SIG-M5 (cell line): Measurements from ENCODE around the gene CD177.
"Not testable (repeated sequence)": the region's sequence is repeated elsewhere in the genome, so short reads cannot be mapped to it uniquely, and the experiment has no call there.

Experiments used
- DNase-seq: peaks from one replicate; lab custom pipeline; 2025; lab: John Stamatoyannopoulos, UW

Gene CD177, protein sequence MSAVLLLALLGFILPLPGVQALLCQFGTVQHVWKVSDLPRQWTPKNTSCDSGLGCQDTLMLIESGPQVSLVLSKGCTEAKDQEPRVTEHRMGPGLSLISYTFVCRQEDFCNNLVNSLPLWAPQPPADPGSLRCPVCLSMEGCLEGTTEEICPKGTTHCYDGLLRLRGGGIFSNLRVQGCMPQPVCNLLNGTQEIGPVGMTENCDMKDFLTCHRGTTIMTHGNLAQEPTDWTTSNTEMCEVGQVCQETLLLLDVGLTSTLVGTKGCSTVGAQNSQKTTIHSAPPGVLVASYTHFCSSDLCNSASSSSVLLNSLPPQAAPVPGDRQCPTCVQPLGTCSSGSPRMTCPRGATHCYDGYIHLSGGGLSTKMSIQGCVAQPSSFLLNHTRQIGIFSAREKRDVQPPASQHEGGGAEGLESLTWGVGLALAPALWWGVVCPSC

DNA sequence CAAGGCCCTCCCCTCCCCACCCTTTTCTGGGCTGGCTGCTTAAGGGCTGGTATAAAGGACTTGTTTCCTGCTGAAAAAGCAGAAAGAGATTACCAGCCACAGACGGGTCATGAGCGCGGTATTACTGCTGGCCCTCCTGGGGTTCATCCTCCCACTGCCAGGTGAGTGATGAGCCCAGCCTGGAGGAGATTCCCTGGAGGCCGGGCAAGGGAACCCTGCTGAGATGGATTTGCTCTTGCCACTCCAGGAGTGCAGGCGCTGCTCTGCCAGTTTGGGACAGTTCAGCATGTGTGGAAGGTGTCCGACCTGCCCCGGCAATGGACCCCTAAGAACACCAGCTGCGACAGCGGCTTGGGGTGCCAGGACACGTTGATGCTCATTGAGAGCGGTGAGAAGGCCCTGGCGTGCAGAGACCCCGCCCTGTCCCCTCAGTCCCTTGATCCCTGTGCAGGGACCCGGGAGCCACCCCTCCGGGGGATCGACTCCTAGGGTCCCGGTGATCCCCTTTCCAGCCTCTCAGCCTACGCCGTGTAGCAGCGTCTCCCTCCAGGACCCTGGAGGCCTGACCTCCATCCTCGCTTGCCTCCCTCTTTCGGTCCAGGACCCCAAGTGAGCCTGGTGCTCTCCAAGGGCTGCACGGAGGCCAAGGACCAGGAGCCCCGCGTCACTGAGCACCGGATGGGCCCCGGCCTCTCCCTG is at the start of gene CD177:
Gene CD177 (plus strand): TSS at position 81 of the 699 bp plus-strand sequence. CDS start 29 bp downstream, at position 110.
- no peak for DNase-seq

DNA sequence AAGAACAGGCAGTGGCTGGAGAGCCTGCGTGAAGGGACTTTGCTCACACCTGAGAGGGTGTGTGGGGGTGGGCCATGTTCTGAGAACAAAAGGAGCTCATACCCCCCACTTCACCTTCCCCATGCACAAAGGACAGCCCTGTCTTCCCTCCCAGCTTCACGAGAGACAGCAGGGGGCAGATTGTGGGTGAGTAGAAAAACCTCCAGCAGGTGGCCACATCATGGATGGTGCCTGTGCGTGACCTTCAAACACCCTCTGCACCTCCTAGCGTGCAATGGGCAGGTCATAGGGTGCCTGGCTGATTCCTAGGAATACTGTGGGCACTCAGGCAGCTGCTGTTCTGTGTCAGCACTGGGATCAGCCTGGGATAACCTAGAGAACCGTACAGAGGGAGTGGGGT is 47.8 kb upstream of the CD177 start:
- DNase-seq: no peak

DNA sequence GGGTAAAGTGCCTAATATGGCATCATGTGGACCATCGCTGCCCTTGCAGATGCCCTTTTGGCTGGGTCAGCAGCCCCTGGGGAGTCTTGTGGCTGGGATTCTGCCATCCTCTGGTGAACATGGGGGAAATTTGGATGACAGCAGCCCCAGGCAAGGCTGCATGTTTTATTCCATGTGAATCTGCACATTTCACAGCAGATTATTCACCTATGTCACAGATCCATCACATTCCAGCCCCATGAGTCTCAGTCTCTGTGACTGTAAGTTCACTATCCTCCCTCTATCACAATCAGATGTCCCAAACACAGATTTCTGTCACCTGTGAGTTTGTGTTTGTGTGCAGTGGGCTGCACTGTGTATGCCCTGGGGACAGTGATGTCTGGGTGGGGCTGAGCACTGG is 47.4 kb upstream of the CD177 start:
- DNase-seq: no peak

DNA sequence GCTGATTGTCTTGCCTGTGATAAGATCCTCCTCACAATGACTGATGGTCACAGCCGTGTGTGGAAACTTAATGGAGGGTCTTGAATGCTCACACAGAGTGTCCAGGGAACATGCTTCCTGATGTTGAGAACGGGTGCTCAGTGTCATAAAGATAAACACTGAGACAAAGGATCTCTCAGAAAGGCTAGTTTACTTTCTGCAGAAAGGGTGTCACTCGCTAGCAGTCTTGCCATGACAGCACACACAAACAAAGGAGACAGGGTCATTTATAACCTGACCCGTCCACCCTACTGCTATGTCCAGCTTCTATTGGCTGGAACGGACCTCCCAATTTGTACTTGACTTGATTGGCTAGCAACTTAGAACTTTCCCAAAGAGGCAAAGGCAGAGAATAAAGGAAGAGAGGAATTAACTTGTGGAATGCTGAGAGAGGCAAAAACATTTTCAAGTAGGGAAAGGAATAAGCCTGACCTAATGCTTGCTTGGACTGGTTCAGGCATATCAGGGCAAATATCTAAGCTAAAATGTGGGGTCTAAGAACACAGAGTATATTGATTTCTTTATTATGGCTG is 45.2 kb upstream of the CD177 start:
- DNase-seq: no peak

DNA sequence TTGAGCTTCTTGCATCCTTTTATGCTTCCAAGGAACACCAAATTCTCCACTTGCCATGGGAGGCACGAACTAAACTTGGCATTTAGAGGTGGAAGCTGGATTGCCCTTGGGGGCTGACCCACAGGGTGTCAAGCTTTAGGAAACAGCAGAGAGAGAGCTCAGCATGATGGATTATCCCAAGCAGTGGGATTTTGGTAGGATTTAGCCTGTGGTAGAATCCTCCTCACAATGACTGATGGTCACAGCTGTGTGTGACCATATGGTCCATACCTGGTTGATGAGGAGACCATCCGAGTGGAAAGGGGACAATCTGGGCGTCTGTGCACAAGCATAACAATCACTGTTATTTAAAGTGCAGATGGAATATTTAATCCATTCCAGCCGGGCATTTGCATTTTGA is 44.0 kb upstream of the CD177 start:
- no peak for DNase-seq

DNA sequence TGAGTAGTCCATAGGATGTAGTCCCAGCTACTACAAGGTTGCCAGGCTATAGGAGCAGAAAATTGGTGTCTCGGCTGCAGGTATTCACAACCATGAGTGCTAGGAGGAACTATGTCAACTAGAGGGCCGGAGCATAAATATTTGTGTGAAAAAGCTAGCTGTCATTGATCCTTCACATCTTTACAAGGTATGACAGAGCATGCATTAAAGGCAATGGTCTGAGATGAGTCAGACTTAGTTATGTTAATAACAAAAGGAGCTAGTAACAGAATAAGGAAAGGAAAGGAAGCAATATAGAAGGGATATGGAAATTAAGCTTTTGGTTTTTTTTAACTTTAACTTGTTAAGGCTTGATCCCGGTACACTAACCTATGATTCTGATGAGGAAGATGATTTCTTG is 43.3 kb upstream of the CD177 start:
- DNase-seq: no peak

DNA sequence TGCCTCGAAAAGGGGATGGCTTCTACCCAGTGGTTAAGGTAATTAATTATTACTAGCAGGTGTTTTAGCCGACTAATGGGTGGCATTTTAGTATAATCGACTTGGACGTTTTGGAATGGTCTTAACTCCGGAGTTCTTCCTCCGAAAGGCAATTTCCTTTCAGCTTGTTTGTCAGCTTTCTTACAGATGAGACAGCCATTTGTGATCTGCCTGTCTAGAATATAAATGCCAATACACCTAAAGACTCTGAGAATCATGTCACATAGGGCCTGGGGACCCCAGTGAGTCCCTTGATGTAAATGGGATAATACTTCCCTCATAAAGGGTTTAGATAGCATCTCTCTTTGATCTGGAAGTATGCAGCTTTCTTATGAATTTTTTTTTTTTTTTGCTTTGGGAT is 42.2 kb upstream of the CD177 start:
- DNase-seq: no peak

DNA sequence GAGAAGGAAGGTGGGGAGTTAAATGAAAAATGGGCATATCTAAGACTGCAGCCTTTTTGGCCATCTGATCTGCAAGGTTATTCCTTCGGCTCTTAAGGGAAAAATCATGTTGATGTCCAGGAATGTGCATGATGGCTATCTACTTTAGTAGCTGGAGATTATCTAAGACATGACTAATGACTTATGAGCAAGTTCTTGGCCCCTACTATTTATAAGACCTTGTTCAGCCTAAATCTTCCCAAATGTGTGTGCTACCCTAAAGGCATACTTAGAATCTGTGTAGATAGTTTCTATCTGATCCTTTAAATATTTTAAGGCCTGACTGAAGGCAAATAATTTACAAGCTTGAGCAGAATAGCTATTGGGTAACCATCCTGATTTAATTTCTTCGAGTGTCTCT is 41.8 kb upstream of the CD177 start:
- no peak for DNase-seq

DNA sequence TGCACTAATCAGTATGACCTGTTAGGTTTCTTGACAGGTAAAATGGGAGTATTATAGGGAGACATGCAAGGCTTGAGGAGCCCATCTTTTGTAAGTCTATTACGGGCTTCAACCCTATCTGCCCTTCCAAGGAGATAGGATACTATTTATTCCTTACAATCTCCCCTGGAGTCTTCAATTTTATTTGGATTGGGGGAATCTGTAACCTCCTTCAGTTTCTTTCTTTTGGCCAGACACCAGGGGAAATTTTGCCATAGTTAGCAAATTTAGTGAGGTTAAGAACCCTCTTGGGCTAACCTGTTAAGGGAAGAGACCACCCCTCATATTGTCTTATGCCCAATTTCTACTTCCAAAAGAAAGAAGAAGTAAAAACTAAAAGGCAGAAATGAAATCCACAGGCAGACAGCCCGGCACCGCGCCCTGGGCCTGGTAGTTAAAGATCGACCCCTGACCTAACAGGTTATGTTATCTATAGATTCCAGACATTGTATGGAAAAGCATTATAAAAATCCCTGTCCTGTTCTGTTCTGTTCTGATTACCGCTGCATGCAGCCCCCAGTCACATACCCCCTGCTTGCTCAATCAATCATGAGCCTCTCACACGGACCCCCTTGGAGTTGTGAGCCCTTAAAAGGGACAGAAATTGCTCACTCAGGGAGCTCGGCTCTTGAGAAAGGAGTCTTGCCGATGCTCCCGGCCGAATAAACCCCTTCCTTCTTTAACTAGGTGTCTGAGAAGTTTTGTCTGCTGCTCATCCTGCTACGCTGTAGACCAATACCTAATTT is 39.6 kb upstream of the CD177 start:
- no peak for DNase-seq

DNA sequence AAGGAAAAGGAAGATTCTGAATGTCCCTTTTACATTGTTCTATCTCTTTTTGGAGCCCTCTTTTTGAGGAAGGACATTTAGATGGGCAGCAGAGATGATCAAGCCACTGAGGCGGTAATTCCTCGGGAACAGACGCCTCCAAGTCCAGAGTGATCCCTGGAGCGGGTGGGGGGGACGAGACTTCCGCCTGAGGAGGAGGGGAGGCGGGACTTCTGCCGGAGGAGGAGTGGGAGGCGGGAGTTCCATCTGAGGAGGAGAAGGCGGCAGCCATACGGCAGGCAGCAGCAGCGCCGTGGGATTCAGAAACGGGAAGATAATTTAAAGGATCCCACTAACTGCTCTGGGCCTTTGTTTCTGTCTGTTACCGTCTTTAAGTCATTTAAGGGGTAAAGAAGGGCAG is 37.6 kb upstream of the CD177 start:
- DNase-seq: no peak

DNA sequence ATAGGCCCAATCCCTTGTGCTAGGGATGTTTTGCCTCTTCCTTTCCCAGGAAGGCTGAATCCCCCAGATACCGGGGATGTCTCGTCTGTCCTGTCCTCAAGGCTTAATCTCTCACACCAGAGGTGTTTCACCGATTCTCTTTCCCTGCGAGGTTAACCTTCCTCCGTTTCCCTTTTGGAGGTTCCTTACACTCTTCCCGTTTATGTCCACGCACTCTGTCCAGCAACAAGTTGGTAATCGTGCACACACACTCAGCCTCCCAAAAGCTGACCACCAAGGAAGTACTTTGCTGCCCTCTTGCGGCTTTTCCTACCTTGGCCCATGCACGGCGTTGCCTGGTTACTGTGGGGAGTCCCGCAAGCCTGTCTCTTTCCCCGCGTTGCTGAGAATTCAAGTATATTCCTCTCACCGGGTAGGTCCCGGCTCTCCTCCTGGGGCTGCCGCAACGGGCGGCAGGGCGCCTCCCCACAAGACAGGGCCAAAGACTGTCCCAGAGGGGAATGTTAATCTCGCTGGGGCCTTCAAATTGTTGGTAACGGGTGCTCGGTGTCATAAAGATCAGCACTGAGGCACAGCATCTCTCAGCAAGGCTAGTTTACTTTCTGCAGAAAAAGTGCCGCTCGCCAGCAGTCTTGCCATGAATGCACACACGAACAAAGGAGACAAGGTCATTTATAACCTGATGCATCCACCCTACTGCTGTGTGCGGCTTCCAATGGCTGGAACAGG is 36.7 kb upstream of the CD177 start:
- DNase-seq: no peak

DNA sequence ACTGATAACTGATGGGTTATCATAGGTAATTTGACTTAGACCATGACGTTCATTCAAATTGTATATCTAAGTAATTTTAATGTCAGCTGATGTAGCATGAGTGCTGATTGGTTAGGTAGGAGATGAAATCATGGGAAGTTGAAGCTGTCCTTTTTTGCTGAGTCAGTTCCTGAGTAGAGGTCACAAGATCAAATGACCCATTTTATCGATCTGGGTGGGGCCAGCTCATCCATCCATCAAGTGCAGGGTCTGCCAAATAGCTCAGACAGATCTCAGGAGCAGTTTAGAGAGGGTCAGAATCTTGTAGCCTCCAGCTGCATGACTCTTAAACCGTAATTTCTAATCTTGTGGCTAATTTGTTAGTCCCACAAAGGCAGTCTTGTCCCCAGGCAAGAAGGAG is 35.3 kb upstream of the CD177 start:
- no peak for DNase-seq

DNA sequence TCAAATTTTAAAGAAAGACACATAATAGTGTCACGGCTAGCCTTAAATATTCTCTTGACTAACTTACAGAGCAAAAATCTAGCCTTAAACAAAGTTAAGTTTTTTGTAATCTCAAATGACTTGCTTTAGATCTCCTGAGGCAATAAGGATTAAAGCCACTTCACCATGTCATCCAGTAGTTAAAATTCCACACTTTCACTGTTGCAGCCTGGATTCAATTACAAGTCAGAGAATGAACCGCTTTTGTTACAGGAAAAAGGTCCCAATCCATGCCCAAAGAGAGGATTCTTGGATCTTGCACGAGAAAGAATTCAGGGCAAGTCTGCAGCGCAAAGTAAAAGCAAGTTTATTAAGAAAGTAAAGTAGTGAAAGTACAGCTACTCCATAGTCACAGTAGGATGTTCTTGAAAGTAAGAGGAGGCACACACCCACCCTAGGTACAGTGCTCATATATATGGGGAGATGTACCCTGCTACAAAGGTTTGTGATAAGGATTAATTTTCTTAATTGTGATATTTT is 34.6 kb upstream of the CD177 start:
- DNase-seq: no peak

DNA sequence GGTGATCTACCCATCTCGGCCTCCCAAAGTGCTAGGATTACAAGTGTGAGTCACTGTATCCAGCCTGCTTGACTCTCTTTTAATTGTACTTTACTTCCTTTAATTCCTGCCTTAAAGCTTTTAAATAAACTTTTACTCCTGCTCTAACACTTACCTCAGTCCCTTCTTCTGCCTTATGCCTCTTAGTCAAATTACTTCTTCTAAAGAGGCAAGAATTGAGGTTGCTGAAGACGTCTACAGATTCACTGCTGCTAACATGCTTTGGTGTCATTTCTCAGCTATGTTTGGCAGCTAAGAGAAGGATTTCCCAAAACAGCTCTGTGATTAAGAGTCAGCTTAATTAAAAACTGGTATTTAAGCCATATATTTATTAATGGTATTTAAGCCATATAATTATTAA is 32.9 kb upstream of the CD177 start:
- no peak for DNase-seq

DNA sequence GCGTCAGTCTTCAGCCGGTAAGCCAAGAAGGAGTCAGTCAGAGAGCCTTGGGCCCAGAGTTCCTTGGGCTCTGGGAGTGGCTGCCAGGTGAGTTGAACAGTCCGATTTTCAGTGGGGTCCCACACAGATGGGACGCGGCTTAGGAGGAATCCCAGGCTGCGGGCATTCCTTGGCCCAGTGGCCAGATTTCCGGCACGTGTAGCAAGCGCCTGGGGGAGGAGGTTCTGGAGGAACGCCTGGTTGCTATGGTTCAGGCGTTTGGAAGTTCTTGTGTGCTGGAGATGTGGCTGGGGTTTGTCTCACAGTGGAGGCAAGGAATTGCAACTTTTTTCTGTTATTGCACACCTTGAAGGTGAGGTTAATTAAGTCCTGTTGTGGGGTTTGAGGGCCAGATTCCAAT is 26.7 kb upstream of the CD177 start:
- not testable (repeated sequence) for DNase-seq

DNA sequence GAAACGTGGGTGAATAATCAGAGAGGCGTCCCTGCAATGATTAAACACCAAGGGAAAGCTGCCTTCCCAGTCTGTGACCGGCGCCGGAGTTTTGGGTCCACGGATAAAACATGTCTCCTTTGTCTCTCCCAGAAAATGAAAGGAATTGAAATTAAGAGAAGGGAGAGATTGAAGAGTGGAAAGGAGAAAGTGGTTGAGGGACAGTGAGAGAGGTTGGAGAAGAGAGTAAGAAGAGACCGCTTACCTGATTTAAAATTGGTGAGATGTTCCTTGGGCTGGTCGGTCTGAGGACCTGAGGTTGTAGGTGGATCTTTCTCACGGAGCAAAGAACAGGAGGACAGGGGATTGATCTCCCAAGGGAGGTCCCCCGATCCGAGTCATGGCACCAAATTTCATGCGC is 24.9 kb upstream of the CD177 start:
- DNase-seq: not testable (repeated sequence)

DNA sequence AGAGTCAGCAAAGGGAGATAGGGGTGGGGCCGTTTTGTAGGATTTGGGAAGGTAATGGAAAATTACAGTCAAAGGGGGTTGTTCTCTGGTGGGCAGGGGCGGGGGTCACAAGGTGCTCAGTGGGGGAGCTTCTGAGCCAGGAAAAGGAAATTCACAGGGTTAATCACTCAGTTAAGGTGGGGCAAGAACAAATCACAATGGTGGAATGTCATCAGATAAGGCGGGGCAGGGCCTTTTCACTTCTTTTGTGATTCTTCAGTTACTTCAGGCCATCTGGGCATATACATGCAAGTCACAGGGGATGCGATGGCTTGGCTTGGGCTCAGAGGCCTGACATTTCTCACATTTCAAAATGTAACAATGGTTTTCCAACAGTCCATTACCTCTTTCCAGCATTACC is 24.4 kb upstream of the CD177 start:
- DNase-seq: not testable (repeated sequence)

DNA sequence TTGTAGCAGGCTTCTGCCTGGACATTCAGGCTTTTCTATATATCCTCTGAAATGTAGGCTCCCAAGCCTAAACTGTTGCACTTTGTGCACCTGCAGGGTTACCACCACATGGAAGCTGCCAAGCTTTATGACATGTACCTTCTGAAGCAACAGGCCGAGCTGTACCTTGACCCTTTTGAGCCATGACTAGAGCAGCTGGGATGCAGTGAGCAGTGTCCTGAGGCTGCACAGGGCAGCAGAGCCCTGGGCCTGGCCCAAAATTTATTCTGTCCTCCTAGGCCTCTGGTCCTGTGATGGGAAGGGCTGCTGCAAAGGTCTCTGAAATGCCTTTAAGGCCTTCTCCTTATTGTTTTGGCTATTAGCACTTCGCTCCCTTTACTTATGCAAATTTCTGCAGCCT is 23.5 kb upstream of the CD177 start:
- DNase-seq: no peak

DNA sequence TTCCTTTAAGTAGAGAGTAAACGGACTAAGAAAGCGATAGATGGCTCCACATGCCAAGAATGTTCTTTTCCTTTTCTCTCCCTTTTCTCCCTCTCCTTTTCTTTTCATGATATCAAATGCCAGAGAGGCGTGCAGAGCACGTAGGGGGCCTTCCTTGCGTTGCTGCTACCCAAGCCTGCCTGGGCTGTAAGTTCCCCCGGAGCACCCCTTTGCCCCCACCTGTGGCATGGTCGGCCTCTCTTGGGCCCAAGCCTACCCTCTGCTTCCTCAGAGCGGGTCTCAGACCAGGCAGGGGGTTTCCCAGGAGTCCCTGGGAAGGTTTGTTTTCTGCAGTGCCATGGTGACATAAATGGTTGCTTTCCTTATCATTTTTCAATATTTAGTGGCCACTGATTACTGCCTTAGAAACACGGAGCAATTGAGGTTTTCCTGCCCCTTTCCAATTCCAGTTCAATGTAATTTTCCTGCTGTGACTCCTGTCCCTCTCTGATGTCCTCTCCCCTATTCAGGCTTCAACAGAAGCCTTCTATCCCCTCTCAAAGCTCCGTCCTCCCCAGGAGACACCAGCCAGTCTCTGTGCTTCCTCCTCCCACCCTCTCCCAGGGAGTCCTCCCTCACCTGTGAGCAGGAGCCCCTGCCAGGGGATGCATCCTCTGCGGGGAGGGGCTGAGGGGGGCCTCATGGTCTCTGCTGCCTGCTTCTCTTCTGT is 22.6 kb upstream of the CD177 start:
- DNase-seq: no peak

DNA sequence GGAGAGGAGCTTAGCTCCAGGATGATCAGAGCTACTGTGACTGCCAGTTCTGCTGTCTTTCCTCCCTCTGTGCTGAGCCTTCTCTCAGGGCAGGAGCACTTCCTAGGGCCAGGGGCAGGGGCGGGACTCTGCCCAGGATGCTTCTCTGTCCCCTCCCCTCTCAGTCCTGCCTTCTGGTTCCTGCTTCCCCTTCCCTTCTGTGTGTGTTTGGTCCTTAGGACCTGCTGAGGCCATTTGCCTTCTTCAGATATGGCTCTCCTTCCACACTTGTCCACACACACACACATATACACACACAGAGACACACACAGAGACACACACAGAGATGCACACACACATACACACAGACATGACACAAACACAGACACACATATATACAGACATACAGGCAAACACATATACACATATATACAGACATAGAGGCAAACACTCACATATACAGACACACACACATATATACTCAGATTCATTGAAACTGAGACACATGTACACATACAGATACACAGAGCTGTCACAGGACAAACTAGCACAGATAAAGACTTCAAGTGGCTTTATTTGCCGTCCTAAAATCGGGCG is 22.0 kb upstream of the CD177 start:
- DNase-seq: no peak
